CD14-positive monocyte (primary cell): ENCODE results near the gene PCDHA5. TPM values are rescaled to one million over a fixed set of nuclear protein-coding genes. Genes with fewer than 3 reads are reported as not detected.
A peak's percentile ranks its signal among the peaks of the same experiment; 100 is the strongest.

Experiments used
- DNase-seq, 3 donors: peaks; one replicate each; pipeline ENCODE4 v3.0.0-alpha.2; 2011 to 2022
- H2AFZ ChIP-seq: 2 replicates; pipeline ENCODE4 v1.6.0; 2012; ENCODE audit warnings: mild to moderate bottlenecking, low read depth, low read length, inconsistent platforms; ENCODE audit not compliant: insufficient read depth, poor library complexity, severe bottlenecking
- H3K27ac ChIP-seq, 2 donors: 1 replicate in 1 of 2; 2 replicates in 1 of 2; pipeline ENCODE4 v1.5.1; 2012 to 2013; ENCODE audit warnings: low read length in 2 of 2, control low read depth in 1 of 2, inconsistent platforms in 1 of 2, low read depth in 1 of 2, mild to moderate bottlenecking in 1 of 2
- H3K27me3 ChIP-seq, 2 donors: one replicate each; pipeline versions ENCODE4 v1.6.0 to v1.6.1; 2011 to 2013; ENCODE audit warnings: low read length in 2 of 2; ENCODE audit not compliant: control insufficient read depth in 2 of 2, insufficient read depth in 2 of 2
- H3K36me3 ChIP-seq, 2 donors: replicated peaks in 1 of 2; 1 replicate in 1 of 2; 2 replicates in 1 of 2; pipeline versions ENCODE4 v1.5.1 to v1.6.1; 2012 to 2013; ENCODE audit warnings: low read length in 2 of 2, control low read depth in 1 of 2, inconsistent platforms in 1 of 2, mild to moderate bottlenecking in 1 of 2; ENCODE audit not compliant: insufficient read depth in 2 of 2, control insufficient read depth in 1 of 2
- H3K4me1 ChIP-seq, 2 donors: 1 replicate in 1 of 2; 2 replicates in 1 of 2; pipeline versions ENCODE4 v1.5.1 to v1.6.1; 2012 to 2013; ENCODE audit warnings: low read length in 2 of 2, control low read depth in 1 of 2, inconsistent platforms in 1 of 2, mild to moderate bottlenecking in 1 of 2, moderate library complexity in 1 of 2; ENCODE audit not compliant: insufficient read depth in 2 of 2, control insufficient read depth in 1 of 2
- H3K4me2 ChIP-seq: replicated peaks from 2 replicates; pipeline ENCODE3; 2012; ENCODE audit warnings: low read length, moderate library complexity, mild to moderate bottlenecking; ENCODE audit not compliant: poor library complexity, severe bottlenecking; ENCODE audit errors: extremely low read depth
- H3K4me3 ChIP-seq, 3 experiments: fragments of 200-600 bp in 1 of 3; sonication (generic) in 1 of 3; replicated peaks in 1 of 3; 1 replicate in 2 of 3; 2 replicates in 1 of 3; pipeline ENCODE4 v1.5.1; 2011 to 2013; ENCODE audit warnings: low read length in 3 of 3, mild to moderate bottlenecking in 3 of 3, control low read depth in 2 of 3, low read depth in 2 of 3, inconsistent platforms in 1 of 3, moderate library complexity in 1 of 3
- H3K79me2 ChIP-seq: 2 replicates; pipeline ENCODE4 v1.6.0; 2012; ENCODE audit warnings: mild to moderate bottlenecking, control low read depth, inconsistent platforms, low read length, moderate library complexity; ENCODE audit not compliant: insufficient read depth
- H3K9ac ChIP-seq: 2 replicates; pipeline ENCODE4 v1.6.0; 2017; ENCODE audit warnings: low read length, mild to moderate bottlenecking; ENCODE audit not compliant: insufficient read depth, poor library complexity, severe bottlenecking
- H3K9me3 ChIP-seq, 2 donors: replicated peaks in 1 of 2; 1 replicate in 1 of 2; 2 replicates in 1 of 2; pipeline versions ENCODE4 v1.5.1 to v1.6.1; 2012 to 2013; ENCODE audit warnings: low read length in 2 of 2, control low read depth in 1 of 2; ENCODE audit not compliant: control insufficient read depth in 1 of 2, insufficient read depth in 1 of 2
- H4K20me1 ChIP-seq: 2 replicates; pipeline ENCODE4 v1.6.0; 2012; ENCODE audit warnings: mild to moderate bottlenecking, low read length, control low read depth, moderate library complexity; ENCODE audit not compliant: insufficient read depth
- H3K27ac Mint-ChIP-seq, 7 donors: one replicate each; pipeline ENCODE4 v1.8.0; 2020; ENCODE audit warnings: mild to moderate bottlenecking in 7 of 7, mixed read lengths in 7 of 7, moderate library complexity in 6 of 7, inconsistent platforms in 2 of 7
- H3K27me3 Mint-ChIP-seq, 3 donors: one replicate each; pipeline ENCODE4 v1.8.0; 2021 to 2022; ENCODE audit warnings: low read depth in 3 of 3, mild to moderate bottlenecking in 3 of 3, mixed read lengths in 3 of 3, moderate library complexity in 3 of 3, inconsistent platforms in 1 of 3
- H3K36me3 Mint-ChIP-seq, 2 donors: one replicate each; pipeline ENCODE4 v1.8.0; 2020; ENCODE audit warnings: mixed read lengths in 2 of 2, inconsistent platforms in 1 of 2, mild to moderate bottlenecking in 1 of 2
- H3K4me1 Mint-ChIP-seq: one replicate; pipeline ENCODE4 v1.8.0; 2020; ENCODE audit warnings: mild to moderate bottlenecking, mixed read lengths
- H3K4me3 Mint-ChIP-seq, 2 donors: one replicate each; pipeline ENCODE4 v1.8.0; 2020; ENCODE audit warnings: mild to moderate bottlenecking in 2 of 2, mixed read lengths in 2 of 2, moderate library complexity in 1 of 2
- H3K9me3 Mint-ChIP-seq, 7 donors: one replicate each; pipeline ENCODE4 v1.8.0; 2020 to 2022; ENCODE audit warnings: mixed read lengths in 7 of 7, mild to moderate bottlenecking in 6 of 7, moderate library complexity in 6 of 7, inconsistent platforms in 2 of 7
- WGBS: methylation state at CpG from one replicate; pipeline ENCODE4 v1.1.5; 2013; ENCODE audit warnings: missing lambda C conversion rate; ENCODE audit not compliant: insufficient coverage; 5-methylcytosine and 5-hydroxymethylcytosine counted together
- intact Hi-C, 2 donors: fragments of 100-400 bp; cut with micrococcal nuclease; formaldehyde crosslinking; loops; one replicate each; pipeline versions ENCODE4 v1.15.0 to v1.15.1; 2023
- polyA plus RNA-seq, 3 donors: library from polyadenylated mRNA; depleted of rRNA in 1 of 3; unstranded in 2 of 3; stranded (reverse) in 1 of 3; fragments of 300-500 nt in 2 of 3; fragments of >200 nt in 1 of 3; fragmentation: Illumina TruSeq in 2 of 3; gene quantifications; 1 replicate in 2 of 3; 2 replicates in 1 of 3; pipeline ENCODE4 v1.2.3, GENCODE V29; 2012 to 2021
- TF ChIP-seq, protein P1 (sequence below): fragments of 200-600 bp; IDR thresholded peaks from one replicate; pipeline ENCODE4 v1.8.0; 2022; ENCODE audit warnings: antibody characterized with exemption, mild to moderate bottlenecking

The PCDHA5 gene
- polyA plus RNA-seq, 3 donors = not detected

DNA sequence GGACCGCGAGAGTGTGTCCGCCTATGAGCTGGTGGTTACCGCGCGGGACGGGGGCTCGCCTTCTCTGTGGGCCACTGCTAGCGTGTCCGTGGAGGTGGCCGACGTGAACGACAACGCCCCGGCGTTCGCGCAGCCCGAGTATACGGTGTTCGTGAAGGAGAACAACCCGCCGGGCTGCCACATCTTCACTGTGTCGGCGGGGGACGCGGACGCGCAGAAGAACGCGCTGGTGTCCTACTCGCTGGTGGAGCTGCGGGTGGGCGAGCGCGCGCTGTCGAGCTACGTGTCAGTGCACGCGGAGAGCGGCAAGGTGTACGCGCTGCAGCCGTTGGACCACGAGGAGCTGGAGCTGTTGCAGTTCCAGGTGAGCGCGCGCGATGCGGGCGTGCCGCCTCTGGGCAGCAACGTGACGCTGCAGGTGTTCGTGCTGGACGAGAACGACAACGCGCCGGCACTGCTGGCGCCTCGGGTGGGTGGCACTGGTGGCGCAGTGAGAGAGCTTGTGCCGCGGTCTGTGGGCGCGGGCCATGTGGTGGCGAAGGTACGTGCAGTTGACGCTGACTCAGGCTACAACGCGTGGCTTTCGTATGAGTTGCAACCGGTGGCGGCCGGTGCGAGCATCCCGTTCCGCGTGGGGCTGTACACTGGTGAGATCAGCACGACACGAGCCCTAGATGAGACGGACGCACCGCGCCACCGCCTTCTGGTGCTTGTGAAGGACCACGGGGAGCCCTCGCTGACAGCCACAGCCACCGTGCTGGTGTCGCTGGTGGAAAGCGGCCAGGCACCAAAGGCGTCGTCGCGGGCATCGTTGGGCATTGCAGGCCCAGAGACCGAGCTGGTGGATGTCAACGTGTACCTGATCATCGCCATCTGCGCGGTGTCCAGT is 14.5 kb downstream of the PCDHA5 start:
- Mint-ChIP-seq H3K27me3 (peaks cover 8 to 24% (median 18%) of the 10 kb centered on the region in 3 donors), H3K9me3 (peaks cover 24 to 48% (median 36%) of the 10 kb centered on the region in 7 donors), H3K4me1 (no peaks in the 10 kb centered on the region), H3K4me3 (peak overlapping the region in 1 of 2 donors; percentile 46), H3K36me3 (peaks cover 0 to 7% of the 10 kb centered on the region in 2 donors), H3K27ac (no peak overlapping the region)
- H2AFZ ChIP-seq = no peak overlapping the region
- H3K27me3 ChIP-seq = peaks cover 0 to 13% of the 10 kb centered on the region in 2 donors
- H3K27ac ChIP-seq = no peak overlapping the region
- H3K79me2 ChIP-seq = no peaks in the 10 kb centered on the region
- 43% methylated on average over 103 of the region's 103 CpGs for WGBS
- no peak for DNase-seq
- no peaks in the 10 kb centered on the region for H3K4me1 ChIP-seq
- H4K20me1 ChIP-seq = no peaks in the 10 kb centered on the region
- no peak overlapping the region for H3K9ac ChIP-seq
- TF ChIP-seq, protein P1, sequence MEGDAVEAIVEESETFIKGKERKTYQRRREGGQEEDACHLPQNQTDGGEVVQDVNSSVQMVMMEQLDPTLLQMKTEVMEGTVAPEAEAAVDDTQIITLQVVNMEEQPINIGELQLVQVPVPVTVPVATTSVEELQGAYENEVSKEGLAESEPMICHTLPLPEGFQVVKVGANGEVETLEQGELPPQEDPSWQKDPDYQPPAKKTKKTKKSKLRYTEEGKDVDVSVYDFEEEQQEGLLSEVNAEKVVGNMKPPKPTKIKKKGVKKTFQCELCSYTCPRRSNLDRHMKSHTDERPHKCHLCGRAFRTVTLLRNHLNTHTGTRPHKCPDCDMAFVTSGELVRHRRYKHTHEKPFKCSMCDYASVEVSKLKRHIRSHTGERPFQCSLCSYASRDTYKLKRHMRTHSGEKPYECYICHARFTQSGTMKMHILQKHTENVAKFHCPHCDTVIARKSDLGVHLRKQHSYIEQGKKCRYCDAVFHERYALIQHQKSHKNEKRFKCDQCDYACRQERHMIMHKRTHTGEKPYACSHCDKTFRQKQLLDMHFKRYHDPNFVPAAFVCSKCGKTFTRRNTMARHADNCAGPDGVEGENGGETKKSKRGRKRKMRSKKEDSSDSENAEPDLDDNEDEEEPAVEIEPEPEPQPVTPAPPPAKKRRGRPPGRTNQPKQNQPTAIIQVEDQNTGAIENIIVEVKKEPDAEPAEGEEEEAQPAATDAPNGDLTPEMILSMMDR = no peak
- H3K9me3 ChIP-seq = peaks cover 26 to 53% of the 10 kb centered on the region in 2 donors
- intact Hi-C loops = no loop called here
- H3K4me3 ChIP-seq = no peak overlapping the region
- H3K36me3 ChIP-seq = no peaks in the 10 kb centered on the region
- no peak overlapping the region for H3K4me2 ChIP-seq

DNA sequence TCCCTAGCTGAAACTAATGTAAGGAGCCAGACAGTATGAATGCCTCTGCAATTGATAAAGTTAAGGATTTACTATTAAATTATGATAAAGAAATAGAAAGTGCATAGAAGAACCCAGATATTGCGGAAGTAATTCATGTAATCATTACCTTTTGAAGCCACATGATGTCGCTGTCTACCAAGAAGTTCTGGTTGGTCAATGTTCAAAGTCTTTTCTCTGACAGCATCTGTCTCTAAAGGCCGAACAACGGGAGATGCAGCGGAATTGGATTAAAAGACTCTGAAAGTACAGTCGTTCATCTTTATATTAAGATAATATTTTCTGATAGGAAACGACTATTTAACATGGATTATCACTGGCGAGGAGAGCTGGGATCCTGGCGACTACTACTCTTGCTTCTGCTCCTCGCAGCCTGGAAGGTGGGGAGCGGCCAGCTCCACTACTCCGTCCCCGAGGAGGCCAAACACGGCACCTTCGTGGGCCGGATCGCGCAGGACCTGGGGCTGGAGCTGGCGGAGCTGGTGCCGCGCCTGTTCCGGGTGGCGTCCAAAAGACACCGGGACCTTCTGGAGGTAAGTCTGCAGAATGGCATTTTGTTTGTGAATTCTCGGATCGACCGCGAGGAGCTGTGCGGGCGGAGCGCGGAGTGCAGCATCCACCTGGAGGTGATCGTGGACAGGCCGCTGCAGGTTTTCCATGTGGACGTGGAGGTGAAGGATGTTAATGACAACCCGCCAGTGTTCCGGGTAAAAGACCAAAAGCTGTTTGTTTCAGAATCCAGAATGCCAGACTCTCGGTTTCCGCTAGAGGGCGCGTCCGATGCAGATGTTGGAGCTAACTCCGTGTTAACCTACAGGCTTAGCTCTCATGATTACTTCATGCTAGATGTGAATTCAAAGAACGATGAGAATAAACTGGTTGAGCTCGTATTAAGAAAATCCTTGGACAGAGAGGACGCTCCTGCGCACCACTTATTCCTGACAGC is 19.9 kb downstream of the PCDHA5 start, which contains the start of gene PCDHA8:
Gene PCDHA8, plus strand, starts transcription at position 210 of the 985 bp plus-strand sequence. Its CDS starts 135 bp downstream, at position 345.
- Histone ChIP-seq H3K27ac (no peak within 1 kb of the TSS), H3K4me1 (no peaks in the 10 kb centered on the region), H3K36me3 (no peaks in the 10 kb centered on the region), H3K9ac (no peak within 1 kb of the TSS), H2AFZ (no peak within 1 kb of the TSS), H3K27me3 (peaks cover 0 to 2% of the 10 kb centered on the region in 2 donors), H3K4me3 (no peak within 1 kb of the TSS), H3K9me3 (peaks cover 34 to 41% of the 10 kb centered on the region in 2 donors), H3K4me2 (no peak within 1 kb of the TSS), H3K79me2 (no peaks in the 10 kb centered on the region), H4K20me1 (no peaks in the 10 kb centered on the region)
- intact Hi-C loops = no loop called here
- TF ChIP-seq, protein P1 = no peak
- Mint-ChIP-seq H3K27me3 (peaks cover 3 to 23% (median 12%) of the 10 kb centered on the region in 3 donors), H3K9me3 (peaks cover 26 to 48% (median 34%) of the 10 kb centered on the region in 7 donors), H3K4me3 (no peak within 1 kb of the TSS), H3K27ac (no peak within 1 kb of the TSS), H3K36me3 (no peaks in the 10 kb centered on the region), H3K4me1 (no peaks in the 10 kb centered on the region)
- WGBS = 30% methylated on average over 24 of the region's 47 CpGs
- no peak for DNase-seq
